Tibial artery (tissue), 4 donors: ENCODE results near the gene IGFN1.
"Not testable (repeated sequence)": the region's sequence is repeated elsewhere in the genome, so short reads cannot be mapped to it uniquely, and the experiment has no call there.

ENCODE experiments used
- DNase-seq, 2 donors: peaks; one replicate each; pipeline ENCODE4 v3.0.0-alpha.2; 2019
- H3K27ac ChIP-seq, 2 donors: fragments of 200-600 bp; sonication (generic) in 1 of 2; 1 replicate in 1 of 2; 2 replicates in 1 of 2; pipeline ENCODE4 v1.5.1; 2018 to 2019; ENCODE audit warnings: mild to moderate bottlenecking in 1 of 2
- H3K27me3 ChIP-seq, 2 donors: fragments of 200-600 bp; sonication (generic) in 1 of 2; one replicate each; pipeline versions ENCODE4 v1.5.1 to v1.6.0; 2016 to 2019
- H3K36me3 ChIP-seq, 3 donors: fragments of 200-600 bp; sonication (generic) in 2 of 3; one replicate each; pipeline ENCODE4 v1.5.1; 2016 to 2019; ENCODE audit warnings: mild to moderate bottlenecking in 2 of 3
- H3K4me1 ChIP-seq, 4 donors: fragments of 200-600 bp; sonication (generic) in 2 of 4; 1 replicate in 3 of 4; 2 replicates in 1 of 4; pipeline ENCODE4 v1.5.1; 2016 to 2019
- H3K4me3 ChIP-seq, 2 donors: fragments of 200-600 bp; sonication (generic) in 1 of 2; 1 replicate in 1 of 2; 2 replicates in 1 of 2; pipeline ENCODE4 v1.5.1; 2018 to 2019; ENCODE audit warnings: mild to moderate bottlenecking in 2 of 2
- H3K9me3 ChIP-seq, 3 donors: fragments of 200-600 bp; sonication (generic) in 1 of 3; one replicate each; pipeline ENCODE4 v1.5.1; 2016 to 2019
- CTCF ChIP-seq, 2 experiments: fragments of 200-600 bp in 1 of 2; fragments of 450-650 bp in 1 of 2; IDR thresholded peaks; one replicate each; pipeline ENCODE4 v1.5.1; 2017 to 2019; ENCODE audit warnings: antibody characterized with exemption in 2 of 2, mild to moderate bottlenecking in 1 of 2, moderate library complexity in 1 of 2
- intact Hi-C: fragments of 100-400 bp; cut with DNase I; formaldehyde crosslinking; loops from one replicate; pipeline ENCODE4 v1.15.0; 2023; ENCODE audit warnings: low total_unique reads

The IGFN1 gene

GRCh38 chr1:201253411-201253810 is 62.8 kb downstream of the IGFN1 start:
- no peak for TF ChIP-seq CTCF (IDR thresholded peaks at IDR 0.05)
- Histone ChIP-seq H3K4me1 (no peaks in the 10 kb centered on the region), H3K9me3 (no peaks in the 10 kb centered on the region), H3K27me3 (peaks cover 0 to 14% of the 10 kb centered on the region in 2 donors), H3K36me3 (no peaks in the 10 kb centered on the region), H3K27ac (no peak overlapping the region), H3K4me3 (no peak overlapping the region)
- DNase-seq = no peak
- intact Hi-C loops = loop anchor here (5.0 kb wide), 2 partner anchors 109 to 264 kb away; no protein-coding TSS in a partner anchor

GRCh38 chr1:201253906-201254624 is 63.4 kb downstream of the IGFN1 start:
- intact Hi-C loops = loop anchor here (5.0 kb wide), 2 partner anchors 108 to 263 kb away; no protein-coding TSS in a partner anchor
- H3K4me3 ChIP-seq = no peak overlapping the region
- DNase-seq = no peak

GRCh38 chr1:201254625-201255478 is 64.2 kb downstream of the IGFN1 start:
- H3K27ac ChIP-seq = no peak overlapping the region
- no peaks in the 10 kb centered on the region for H3K36me3 ChIP-seq
- peak; percentile 94 to 97 for TF ChIP-seq CTCF (IDR thresholded peaks at IDR 0.05)
- H3K4me1 ChIP-seq = peaks cover 0 to 6% (median 4%) of the 10 kb centered on the region in 4 donors
- intact Hi-C loops = loop anchor here (5.0 kb wide), 2 partner anchors 107 to 262 kb away; no protein-coding TSS in a partner anchor
- H3K9me3 ChIP-seq = no peaks in the 10 kb centered on the region
- no peak overlapping the region for H3K4me3 ChIP-seq
- DNase-seq = no peak
- H3K27me3 ChIP-seq = peaks cover 0 to 24% of the 10 kb centered on the region in 2 donors

More at GRCh38 chr1:201253906-201254624, 63.4 kb downstream of the IGFN1 start:
- H3K9me3 ChIP-seq = no peaks in the 10 kb centered on the region
- H3K4me1 ChIP-seq = no peaks in the 10 kb centered on the region
- no peak for TF ChIP-seq CTCF (IDR thresholded peaks at IDR 0.05)
- peaks cover 0 to 17% of the 10 kb centered on the region in 2 donors for H3K27me3 ChIP-seq
- H3K27ac ChIP-seq = no peak overlapping the region
- H3K36me3 ChIP-seq = no peaks in the 10 kb centered on the region

GRCh38 chr1:201255479-201256362 is 65.1 kb downstream of the IGFN1 start:
- intact Hi-C loops = no loop called here
- H3K27ac ChIP-seq = no peak overlapping the region
- no peak for TF ChIP-seq CTCF (IDR thresholded peaks at IDR 0.05)
- DNase-seq = no peak
- peaks cover 0 to 32% of the 10 kb centered on the region in 2 donors for H3K27me3 ChIP-seq
- H3K4me3 ChIP-seq = no peak overlapping the region
- H3K36me3 ChIP-seq = no peaks in the 10 kb centered on the region
- peaks cover 0 to 12% (median 8%) of the 10 kb centered on the region in 4 donors for H3K4me1 ChIP-seq
- no peaks in the 10 kb centered on the region for H3K9me3 ChIP-seq

- intact Hi-C loops, H3K27ac ChIP-seq, H3K9me3 ChIP-seq, H3K36me3 ChIP-seq, H3K4me3 ChIP-seq, DNase-seq: not testable (repeated sequence)
- H3K4me1 ChIP-seq = peaks cover 0 to 12% (median 8%) of the 10 kb centered on the region in 4 donors
- H3K27me3 ChIP-seq = peaks cover 0 to 49% of the 10 kb centered on the region in 2 donors
Observed at GRCh38 chr1:201258132-201258531, 67.5 kb downstream of the IGFN1 start.
